Testis (tissue), 3 donors: ENCODE results near the gene WFS1. TPM values are rescaled to one million over a fixed set of nuclear protein-coding genes. Genes with fewer than 3 reads are reported as not detected.

ENCODE experiments used
- DNase-seq: peaks from one replicate; pipeline ENCODE4 v3.0.0-alpha.2; 2019
- H3K27ac ChIP-seq, 2 donors: fragments of 200-600 bp; sonication (generic); one replicate each; pipeline ENCODE4 v1.5.1; 2019
- H3K27me3 ChIP-seq: fragments of 200-600 bp; sonication (generic); one replicate; pipeline ENCODE4 v1.5.1; 2019
- H3K36me3 ChIP-seq: fragments of 200-600 bp; sonication (generic); one replicate; pipeline ENCODE4 v1.5.1; 2017; ENCODE audit warnings: low read depth; ENCODE audit errors: missing control alignments
- H3K4me1 ChIP-seq: fragments of 200-600 bp; sonication (generic); one replicate; pipeline ENCODE4 v1.5.1; 2019
- H3K4me3 ChIP-seq, 2 donors: fragments of 200-600 bp; sonication (generic); one replicate each; pipeline ENCODE4 v1.5.1; 2017 to 2019
- H3K9me3 ChIP-seq: fragments of 200-600 bp; sonication (generic); one replicate; pipeline ENCODE4 v1.5.1; 2017
- CTCF ChIP-seq, 3 experiments: fragments of 450-650 bp in 2 of 3; fragments of 200-600 bp in 1 of 3; sonication (generic) in 1 of 3; IDR thresholded peaks; one replicate each; pipeline ENCODE4 v1.5.1; 2016 to 2019; ENCODE audit warnings: antibody characterized with exemption in 3 of 3, mild to moderate bottlenecking in 2 of 3, moderate library complexity in 1 of 3
- POLR2A ChIP-seq: fragments of 450-650 bp; IDR thresholded peaks from one replicate; pipeline ENCODE4 v1.6.1; 2017; ENCODE audit warnings: antibody characterized with exemption, mild to moderate bottlenecking, moderate library complexity
- WGBS, 2 donors: methylation state at CpG; one replicate each; pipeline ENCODE4 v1.1.5; 2018; 5-methylcytosine and 5-hydroxymethylcytosine counted together
- intact Hi-C: fragments of 100-400 bp; cut with DNase I; formaldehyde crosslinking; loops from one replicate; pipeline ENCODE4 v1.15.1; 2023; ENCODE audit warnings: low total_unique reads
- polyA plus RNA-seq: library from polyadenylated mRNA; stranded (reverse); fragments of 350-450 nt; fragmentation: Illumina TruSeq; extraction: RNeasy Lipid Tissue Mini Kit (QIAGEN cat#74804); gene quantifications from one replicate; pipeline ENCODE4 v1.2.3, GENCODE V29; 2014; ENCODE audit warnings: low read depth, low replicate concordance; ENCODE audit not compliant: insufficient read depth
- total RNA-seq, 2 donors: library from RNA; depleted of rRNA; stranded (reverse); fragments of >200 nt; gene quantifications; one replicate each; pipeline ENCODE4 v1.2.3, GENCODE V29; 2016

The WFS1 gene
- total and polyA plus RNA-seq, 3 donors from 2014 or later, result 80.4 to 202 (median 124) TPM

- WGBS, 2 donors, result 94 to 96% methylated on average over 21 to 23 of the region's 23 CpGs
- no peak overlapping the region for H3K27ac ChIP-seq
- DNase-seq, result no peak
- H3K36me3 ChIP-seq, result no peaks in the 10 kb centered on the region
- intact Hi-C loops, result no loop called here
- H3K9me3 ChIP-seq, result no peaks in the 10 kb centered on the region
- TF ChIP-seq POLR2A, result no peak
- no peak for TF ChIP-seq CTCF (IDR thresholded peaks at IDR 0.05)
- H3K4me3 ChIP-seq, result no peak overlapping the region
- H3K27me3 ChIP-seq, result no peaks in the 10 kb centered on the region
- peaks cover under 1% of the 10 kb centered on the region for H3K4me1 ChIP-seq
Observed at GRCh38 chr4:6322067-6322760, 52.6 kb downstream of the WFS1 start.

GRCh38 chr4:6322761-6323566 is 53.3 kb downstream of the WFS1 start:
- no peak for DNase-seq
- WGBS, 2 donors, result 87 to 90% methylated on average over 26 to 33 of the region's 33 CpGs
- Histone ChIP-seq H3K9me3 (no peaks in the 10 kb centered on the region), H3K4me1 (no peaks in the 10 kb centered on the region), H3K36me3 (no peaks in the 10 kb centered on the region), H3K27ac (no peak overlapping the region), H3K27me3 (no peaks in the 10 kb centered on the region), H3K4me3 (no peak overlapping the region)
- TF ChIP-seq POLR2A, result no peak
- no peak for TF ChIP-seq CTCF (IDR thresholded peaks at IDR 0.05)
- intact Hi-C loops, result no loop called here

GRCh38 chr4:6324461-6324998 is 54.9 kb downstream of the WFS1 start:
- H3K9me3 ChIP-seq, result no peaks in the 10 kb centered on the region
- no peak overlapping the region for H3K4me3 ChIP-seq
- intact Hi-C loops, result no loop called here
- no peaks in the 10 kb centered on the region for H3K4me1 ChIP-seq
- no peak for TF ChIP-seq POLR2A
- TF ChIP-seq CTCF (IDR thresholded peaks at IDR 0.05), result no peak
- no peak for DNase-seq
- no peaks in the 10 kb centered on the region for H3K27me3 ChIP-seq
- H3K27ac ChIP-seq, result no peak overlapping the region
- H3K36me3 ChIP-seq, result no peaks in the 10 kb centered on the region
- WGBS, 2 donors, result 75 to 80% methylated on average over 15 of the region's 15 CpGs

GRCh38 chr4:6324999-6325787 is 55.5 kb downstream of the WFS1 start:
- H3K27ac ChIP-seq, result no peak overlapping the region
- H3K36me3 ChIP-seq, result no peaks in the 10 kb centered on the region
- no peak overlapping the region for H3K4me3 ChIP-seq
- TF ChIP-seq POLR2A, result no peak
- intact Hi-C loops, result loop anchor here (5.0 kb wide), 1 partner anchor 58 kb away; the partner anchor contains the start of gene WFS1
- DNase-seq, result no peak
- WGBS, 2 donors, result 72 to 73% methylated on average over 17 to 22 of the region's 22 CpGs
- H3K4me1 ChIP-seq, result no peaks in the 10 kb centered on the region
- no peaks in the 10 kb centered on the region for H3K27me3 ChIP-seq
- H3K9me3 ChIP-seq, result no peaks in the 10 kb centered on the region
